IPS-11a (cell line): Measurements from ENCODE around the gene ZNF574.
"Not testable (repeated sequence)": the region's sequence is repeated elsewhere in the genome, so short reads cannot be mapped to it uniquely, and the experiment has no call there.

Source experiments
- H3K4me3 ChIP-seq: one replicate; pipeline ENCODE4 v1.5.1; 2013; ENCODE audit warnings: low read depth, low read length, control low read depth

The ZNF574 gene

DNA sequence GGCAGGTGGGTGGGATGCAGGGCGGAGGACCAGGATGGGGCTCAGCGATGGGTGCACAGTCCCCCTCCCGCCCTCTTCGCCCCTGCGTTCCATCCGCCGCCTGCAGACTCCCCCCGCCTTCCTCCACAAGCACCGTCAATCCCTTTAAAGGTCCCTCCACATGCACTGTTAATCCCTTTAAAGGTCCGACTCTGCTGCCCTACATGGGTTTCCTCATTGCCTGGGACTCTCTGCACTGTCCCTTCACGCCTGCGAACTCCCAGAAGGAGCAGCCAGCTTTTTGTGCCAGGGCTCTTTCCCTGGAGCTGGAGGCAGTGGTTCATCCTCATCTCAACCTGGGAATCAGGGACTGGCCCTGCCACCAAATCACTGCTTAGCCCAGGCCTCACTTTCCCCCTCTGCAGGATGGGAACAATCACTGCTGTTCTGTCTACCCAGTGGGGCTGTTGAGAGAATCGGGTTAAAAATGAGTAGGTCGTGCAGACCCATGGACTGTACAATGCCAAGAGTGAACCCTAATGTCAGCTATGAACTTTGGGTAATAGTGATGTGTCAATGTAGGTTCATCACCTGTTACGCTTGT, 20.4 kb downstream of the ZNF574 start:
- no peak overlapping the region for H3K4me3 ChIP-seq

DNA sequence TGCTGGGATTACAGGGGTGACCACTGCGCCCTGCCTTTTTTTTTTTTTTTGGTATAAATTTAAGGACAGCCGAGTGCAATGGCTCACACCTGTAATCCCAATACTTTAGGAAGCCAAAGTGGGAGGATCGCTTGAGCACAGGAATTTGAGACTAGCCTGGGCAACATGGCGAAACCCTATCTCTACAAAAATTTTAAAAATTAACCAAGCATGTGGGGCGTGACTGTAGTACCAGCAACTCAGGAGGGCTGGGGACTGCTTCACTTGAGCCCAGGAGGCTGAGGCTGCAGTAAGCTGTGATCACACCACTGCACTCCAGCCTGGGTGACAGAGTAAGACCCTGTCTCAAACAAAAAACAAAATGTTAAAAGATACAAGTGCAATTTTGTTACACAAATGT, 21.5 kb downstream of the ZNF574 start:
- H3K4me3 ChIP-seq, result no peak overlapping the region

DNA sequence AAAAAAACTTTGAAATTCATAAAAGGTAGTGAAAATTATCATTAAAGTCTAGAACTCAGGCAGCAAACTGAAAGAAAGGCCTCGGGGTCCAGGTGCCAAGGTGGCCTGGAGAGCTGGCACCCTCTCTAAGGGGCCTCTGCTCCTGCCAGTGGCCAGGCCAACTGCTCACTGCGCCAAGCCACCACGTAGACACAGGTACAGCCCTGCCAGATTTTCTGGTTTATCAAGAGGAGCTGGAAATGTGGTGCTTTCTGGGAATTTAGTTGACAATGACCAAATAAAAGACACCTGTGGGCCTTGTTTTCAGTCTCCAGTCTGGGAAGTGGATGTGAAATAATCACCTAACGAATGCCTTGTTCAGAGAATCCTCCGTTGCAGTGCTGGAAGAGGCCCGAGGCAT, 22.8 kb downstream of the ZNF574 start:
- no peak overlapping the region for H3K4me3 ChIP-seq

DNA sequence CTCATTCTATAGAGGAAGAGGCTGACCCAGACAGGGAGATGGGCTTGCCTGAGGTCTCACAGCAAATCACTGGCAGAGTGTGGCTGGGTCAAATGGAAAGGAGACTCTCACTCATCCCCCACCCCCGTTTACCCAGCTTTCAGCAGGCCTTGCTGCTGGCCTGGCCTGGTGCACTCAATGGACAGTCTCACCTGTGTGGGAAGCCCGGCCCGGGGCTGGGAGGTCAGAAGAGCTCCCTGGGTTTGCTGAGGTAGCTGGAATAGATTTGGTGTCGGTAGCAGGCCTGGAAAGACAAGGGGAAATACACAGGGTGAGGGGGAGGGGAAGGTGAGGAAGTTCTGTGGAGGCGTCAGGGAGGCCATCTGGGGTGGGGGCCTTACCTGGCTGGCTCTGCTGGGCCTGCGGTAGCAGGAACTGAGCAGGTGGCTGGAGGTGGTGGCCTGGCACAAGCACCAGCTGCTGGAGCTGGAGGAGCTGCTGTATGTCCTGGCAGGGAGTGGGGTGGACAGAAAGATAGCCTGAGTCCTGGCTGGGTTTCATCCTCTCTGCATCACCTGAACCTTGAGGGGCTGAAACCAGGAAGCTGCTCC, 23.5 kb downstream of the ZNF574 start:
- no peak overlapping the region for H3K4me3 ChIP-seq

DNA sequence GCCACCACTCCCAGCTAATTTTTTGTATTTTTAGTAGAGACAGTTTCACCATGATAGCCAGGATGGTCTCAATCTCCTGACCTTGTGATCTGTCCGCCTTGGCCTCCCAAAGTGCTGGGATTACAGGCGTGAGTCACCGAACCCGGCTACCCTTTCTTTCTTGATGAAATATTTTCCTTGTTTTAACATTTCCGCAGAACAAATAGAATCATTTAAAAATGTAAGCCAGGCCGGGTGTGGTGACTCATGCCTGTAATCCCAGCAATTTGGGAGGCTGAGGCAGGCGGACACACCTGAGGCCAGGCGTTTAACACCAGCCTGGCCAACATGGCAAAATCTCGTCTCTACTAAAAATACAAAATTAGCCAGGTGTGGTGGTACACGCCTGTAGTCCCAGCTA, 24.3 kb downstream of the ZNF574 start:
- H3K4me3 ChIP-seq, result not testable (repeated sequence)

DNA sequence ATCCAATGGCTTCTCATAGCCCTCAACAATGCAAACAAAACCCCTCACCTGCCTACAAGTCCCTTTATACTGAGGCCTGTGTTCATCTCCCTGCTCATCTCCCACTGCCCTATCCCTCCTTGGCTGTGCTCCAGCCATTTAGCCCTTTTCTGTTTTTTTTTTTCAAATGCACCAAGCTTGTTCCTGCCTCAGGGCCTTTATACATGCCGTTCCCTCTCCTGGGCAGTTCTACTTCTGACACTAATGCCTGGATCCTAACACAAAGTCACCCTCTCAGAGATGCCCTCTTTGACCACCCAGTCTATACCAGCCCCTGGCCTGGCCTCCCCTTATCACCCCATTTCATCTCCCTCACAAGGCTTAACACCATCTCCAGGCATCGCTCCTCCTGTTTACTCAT, 26.9 kb downstream of the ZNF574 start:
- no peak overlapping the region for H3K4me3 ChIP-seq

DNA sequence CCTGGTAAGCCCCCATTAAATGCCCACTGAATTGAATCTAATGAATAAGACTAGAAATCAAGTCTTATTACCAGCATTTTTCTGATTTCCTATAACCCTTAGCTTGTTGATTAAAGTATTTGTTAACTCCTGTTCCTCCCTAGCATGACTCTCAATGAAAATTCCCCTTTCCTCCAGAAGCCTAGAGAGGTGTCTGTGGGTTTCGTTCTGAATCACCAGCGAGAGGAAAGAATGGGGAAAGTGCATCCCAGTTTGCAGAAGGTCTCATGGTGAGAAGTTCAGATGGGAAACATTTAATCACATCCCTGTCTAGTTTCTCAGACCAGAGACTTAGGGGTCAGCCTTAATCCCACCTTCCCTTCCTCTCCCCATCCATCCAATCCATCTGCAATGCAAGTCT, 29.4 kb downstream of the ZNF574 start:
- H3K4me3 ChIP-seq, result no peak overlapping the region

DNA sequence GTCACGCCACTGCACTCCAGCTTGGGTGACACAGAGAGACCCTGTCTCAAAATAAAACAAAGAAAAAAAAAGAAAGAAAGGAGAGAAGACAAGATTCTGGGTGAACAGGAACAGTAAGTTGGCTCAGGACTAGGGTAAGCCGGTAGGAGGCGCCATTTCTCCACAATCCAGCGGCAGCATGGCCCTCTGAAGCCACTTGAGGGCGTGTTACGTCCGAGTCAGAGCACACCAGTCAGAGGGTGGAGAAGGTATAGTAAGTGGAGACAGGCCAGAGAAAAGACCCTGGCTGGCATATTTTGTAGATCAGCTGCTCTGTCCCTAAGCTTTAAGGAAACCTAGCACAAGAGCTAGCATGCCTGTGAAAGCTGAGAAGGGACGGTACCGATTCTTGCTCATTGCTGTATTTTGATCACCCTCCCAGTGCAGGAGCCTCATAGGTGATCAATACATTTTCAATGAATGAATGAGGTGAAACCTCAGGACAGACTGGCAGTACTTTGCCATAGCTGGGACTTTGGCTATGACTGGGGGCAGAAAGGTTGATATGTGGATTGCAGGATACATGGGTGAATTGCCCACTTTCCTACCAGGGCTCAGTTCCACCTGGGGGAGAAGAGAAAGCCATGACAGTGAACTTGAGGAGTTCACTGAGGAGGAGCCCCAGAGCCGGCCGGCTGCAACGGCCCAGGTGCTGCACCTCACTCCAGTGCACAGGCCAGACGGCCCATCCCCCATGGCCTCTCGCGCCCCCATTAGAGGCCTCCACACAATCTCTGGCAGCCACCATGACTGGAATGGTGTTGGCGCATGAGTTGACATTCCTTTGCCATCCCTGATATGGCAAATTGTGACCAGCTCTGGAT, 32.8 kb downstream of the ZNF574 start:
- H3K4me3 ChIP-seq, result no peak overlapping the region

DNA sequence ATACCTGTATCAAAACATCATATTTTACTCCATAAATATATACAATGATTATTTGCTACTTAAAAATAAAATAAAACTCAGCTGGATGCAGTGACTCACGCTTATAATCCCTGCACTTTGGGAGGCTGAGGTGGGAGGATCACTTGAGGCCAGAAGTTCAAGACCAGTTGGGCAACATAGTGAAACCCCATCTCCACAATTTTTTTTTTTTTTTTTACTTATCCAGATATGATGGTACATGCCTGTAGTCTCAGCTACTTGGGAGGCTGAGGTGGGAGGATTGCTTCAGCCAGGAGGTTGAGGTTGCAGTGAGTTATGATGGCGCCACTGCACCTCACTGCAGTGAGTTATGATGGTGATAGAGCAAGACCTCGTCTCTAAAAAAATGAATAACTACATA, 33.9 kb downstream of the ZNF574 start:
- H3K4me3 ChIP-seq, result no peak overlapping the region

DNA sequence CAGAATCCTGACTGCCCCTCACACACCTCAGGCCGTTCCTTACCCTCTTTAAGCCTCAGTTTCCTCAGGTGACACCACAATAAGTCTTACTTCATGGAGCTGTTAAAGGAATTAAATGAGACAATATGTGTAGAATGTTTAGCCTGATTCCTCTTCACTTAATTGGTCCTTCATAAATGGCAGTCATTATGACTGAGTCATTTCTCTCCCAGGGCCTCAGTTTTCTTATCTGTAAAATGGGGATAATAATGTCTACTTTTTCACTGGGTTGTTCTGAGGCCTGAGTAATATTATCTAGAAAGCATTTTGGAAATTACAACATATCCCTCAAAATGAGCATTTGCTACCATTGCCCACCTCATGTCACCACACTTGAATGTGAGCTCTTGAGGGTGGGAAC, 34.7 kb downstream of the ZNF574 start:
- H3K4me3 ChIP-seq, result no peak overlapping the region

DNA sequence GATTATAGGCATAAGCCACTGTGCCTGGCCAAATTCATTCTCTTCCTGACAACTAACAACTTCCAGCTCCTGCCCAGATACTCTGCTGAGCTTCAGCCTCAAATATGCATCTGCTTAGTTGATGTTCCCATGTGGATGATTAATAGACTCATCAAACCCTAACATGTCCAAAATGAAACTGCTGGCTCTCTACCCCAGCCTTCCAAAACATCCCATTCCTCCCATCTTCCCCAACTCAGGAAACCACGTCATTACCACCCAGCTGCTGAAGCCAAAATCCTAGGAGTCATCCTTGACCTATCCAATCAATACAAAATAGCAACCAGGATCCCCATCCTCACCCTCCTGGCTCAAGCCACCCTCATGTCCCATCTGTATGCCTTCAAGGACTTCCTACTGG, 35.4 kb downstream of the ZNF574 start:
- H3K4me3 ChIP-seq, result no peak overlapping the region

DNA sequence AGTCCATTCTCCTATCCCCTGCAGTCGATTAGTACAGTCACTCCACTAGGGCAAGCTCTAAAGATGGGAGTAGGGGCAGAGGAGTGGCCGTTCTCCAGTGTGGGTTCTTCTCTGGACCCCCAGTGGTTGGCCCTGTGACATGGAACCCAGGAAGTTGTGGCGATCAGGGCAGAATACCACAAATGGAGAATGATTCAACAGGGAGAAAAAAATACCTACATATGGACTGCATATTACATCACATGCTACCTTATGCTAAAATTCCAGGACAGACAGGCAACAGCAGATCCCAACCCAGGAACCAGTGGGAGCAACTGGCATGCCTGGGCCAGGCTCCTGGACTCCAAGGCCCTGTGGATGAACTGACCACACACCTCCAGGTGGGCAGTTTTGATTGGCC, 35.8 kb downstream of the ZNF574 start:
- no peak overlapping the region for H3K4me3 ChIP-seq

DNA sequence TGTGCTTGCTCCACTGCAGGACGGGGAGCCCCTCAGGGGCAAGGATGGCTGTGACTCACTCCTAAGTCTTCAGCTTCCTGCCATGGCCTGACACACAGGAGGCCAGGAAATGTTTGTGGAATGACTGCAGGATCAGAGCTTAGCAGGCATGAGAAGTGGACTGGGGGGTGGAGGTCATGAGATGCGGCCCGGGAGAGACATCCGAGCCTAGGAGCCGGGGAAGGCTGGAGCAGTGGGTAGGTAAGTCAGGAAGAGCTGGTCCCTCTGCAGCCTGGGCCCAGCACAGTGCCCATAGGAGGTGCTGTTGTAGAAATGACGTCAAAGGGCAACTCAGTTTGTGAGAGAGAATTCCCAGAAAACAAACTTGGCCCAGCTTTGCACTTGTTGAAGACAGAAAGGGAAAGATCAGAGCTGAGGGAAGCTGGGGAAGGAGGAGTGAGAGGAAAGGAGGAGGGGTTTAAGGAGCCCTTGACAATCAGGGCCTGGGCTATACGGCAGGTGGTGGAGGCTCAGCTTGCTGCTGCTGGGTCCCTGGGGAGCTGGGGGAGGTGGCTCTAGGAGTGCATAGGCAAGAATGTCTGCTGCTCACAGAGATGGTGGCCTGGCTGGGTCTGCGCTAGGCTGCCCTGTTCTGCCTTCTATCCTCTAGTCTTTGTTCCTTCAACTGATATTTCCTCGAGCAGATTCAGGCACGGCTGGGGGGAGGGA, 37.8 kb downstream of the ZNF574 start:
- H3K4me3 ChIP-seq, result no peak overlapping the region

DNA sequence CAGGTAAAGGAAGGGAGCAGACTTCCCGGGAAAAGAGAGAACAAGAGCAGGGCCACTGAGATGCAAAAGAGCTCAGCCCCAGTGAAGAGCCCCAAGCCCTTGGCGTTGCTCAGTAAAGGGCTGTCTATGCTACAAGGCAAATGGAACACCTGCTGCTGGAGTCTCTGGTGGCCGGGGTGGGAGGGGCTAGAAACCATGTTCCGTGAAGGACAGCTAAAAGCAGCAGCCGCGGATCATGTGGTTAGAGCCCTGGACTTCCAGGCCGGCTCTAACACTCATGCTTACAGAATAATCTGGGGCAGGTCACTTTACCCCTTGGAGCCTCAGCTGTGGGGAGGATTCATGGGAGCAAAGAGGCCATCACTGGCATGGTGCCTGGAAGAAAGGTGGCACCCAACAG, 38.4 kb downstream of the ZNF574 start:
- no peak overlapping the region for H3K4me3 ChIP-seq

DNA sequence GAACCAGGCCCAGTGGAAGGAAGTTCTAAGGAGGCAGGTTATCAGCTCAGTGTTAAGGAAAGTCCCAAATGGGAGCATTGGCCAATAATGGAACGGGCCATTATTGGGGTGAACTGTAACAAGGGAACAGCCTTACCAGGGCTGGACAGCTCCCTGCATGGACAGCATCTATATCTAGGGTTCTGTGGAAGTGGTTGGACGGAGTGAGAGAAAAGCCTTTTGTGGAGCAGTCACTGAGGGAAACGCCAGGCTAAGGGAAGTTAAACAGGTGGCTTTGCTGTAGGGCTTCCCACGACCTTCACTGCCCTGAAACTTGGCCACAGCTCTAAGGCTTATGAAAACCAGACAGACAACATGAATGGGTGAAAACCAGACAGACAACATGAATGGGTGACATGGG, 39.3 kb downstream of the ZNF574 start:
- H3K4me3 ChIP-seq, result no peak overlapping the region

DNA sequence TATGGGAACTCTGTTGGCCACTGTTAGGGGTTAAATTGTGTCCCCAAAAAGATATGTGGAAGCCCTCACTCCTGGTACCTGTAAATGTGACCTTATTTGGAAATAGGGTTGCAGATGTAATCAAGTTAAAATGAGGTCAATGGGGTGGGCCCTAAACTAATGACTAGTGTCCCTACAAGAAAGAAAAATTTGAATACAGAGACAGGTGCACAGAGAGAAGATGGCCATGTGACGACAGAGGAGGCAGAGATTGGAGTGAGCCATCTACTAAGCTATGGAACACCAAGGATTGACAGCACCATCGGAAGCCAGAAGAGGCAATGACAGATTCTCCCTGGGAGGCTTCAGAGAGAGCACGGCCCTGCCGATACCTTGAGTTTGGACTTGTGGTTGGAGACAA, 39.7 kb downstream of the ZNF574 start:
- H3K4me3 ChIP-seq, result no peak overlapping the region

DNA sequence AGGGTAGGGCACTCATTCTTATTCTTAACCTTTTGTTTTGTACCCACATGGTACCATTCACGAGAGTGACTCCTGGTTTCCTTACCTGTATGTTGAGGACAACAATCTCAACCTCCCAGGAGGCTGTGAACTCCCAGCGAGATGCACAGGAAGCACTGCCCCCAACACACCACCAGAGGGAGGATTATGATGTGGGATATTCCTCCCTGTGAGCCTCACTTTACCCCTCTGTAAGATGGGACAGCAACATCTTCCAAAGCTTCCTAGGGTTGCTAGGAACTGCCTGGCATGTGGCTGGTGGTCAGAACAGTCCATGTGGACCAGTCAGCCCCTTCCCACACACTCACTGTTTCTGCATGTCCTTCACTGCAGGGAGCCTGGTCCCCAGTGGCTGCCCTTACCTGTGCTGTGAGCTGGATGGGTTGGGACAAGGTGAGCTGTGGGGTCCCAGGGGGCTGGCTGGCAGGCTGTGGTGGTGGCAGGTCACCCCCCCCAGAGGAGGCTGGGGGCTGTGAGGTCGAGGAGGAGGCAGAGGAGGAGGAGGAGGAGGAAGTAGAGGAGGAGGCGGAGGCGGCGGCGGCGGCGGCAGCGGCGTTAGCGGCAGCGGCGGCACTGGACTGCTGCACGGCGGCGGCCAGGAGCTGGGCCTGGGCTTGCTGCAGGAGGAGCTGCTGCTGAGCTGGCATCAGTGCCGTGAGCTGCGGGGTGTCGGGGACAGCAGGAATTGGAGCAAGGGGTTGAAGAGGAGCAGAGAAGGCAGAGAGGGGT, 40.5 kb downstream of the ZNF574 start:
- H3K4me3 ChIP-seq, result no peak overlapping the region

DNA sequence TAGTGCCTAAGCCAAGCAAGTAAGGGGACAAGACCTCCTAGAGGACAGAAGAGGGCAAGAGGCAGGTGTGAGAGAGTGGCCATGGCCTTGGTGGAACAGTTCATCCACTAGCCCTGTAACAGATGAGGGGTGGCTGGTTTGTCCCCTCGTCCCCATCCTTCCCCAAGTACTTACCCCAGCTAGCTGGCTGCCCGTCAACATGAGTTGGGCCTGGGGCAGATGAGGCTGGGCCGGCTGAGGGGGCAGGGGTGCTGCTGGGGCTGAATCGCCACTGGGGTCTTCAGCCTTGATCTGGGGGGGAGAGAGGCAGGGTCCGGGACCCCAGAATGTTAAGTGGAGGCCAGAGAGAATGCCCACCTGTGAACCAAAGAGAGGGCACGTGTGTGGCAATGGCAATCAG, 41.1 kb downstream of the ZNF574 start:
- H3K4me3 ChIP-seq, result no peak overlapping the region

DNA sequence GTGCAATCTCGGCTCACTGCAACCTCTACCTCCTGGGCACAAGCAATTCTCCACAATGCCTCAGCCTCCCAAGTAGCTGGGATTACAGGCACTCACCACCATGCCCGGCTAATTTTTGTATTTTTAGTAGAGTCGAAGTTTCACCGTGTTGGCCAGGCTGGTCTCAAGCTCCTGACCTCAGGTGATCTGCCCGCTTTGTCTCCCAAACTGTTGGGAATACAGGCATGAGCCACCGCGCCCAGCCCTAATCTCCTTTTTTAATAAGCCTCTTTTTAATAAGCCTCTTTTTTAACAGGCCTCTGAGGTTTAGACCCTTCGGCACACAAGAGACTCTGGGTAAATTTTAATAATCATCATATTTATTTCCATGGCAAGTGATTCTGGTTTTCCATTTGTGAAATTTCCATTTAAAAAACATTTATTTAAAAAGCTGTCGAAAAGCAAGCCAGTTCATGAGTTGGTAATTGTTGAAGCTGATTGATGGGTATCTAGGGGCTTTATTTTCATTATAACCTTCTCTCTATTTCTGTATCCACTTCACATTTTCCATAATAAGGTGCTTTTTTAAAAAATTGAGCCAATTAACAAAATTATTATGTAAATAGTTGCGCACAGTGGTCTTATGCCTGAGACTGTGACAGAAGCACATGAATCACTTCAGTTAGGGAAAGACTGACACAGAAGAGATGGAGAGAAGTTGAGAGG, 44.5 kb downstream of the ZNF574 start:
- no peak overlapping the region for H3K4me3 ChIP-seq

DNA sequence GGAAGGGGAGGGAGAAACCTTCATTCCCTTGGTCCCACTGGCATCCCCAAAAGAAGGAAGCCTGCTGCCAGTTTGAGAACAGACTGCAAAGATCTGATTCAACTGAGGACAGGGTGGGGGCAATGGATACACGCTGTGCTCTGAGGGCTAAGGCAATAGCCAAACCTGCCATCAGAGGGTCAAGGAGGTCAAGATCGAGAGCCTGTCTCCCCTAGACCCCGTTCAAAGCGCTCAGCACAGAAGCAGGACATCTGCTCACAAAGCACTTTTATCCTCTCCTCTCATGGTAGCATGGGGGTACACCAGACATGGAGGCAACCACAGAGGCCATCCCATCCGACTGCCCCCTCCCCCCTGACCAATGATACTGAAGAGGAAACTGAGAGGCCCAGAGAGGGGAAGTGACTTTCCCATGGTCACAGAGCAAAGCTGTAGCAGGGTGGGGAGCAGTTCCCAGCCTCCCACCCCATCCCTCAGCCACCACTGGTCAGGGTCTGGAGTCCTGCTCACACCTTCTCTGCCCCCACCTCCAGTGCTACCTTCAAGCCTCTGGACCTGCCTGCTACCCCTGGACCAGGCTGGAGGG, 45.2 kb downstream of the ZNF574 start:
- H3K4me3 ChIP-seq, result no peak overlapping the region
